ENCODE measurements around the gene IL4R. TPM values are rescaled to one million over a fixed set of nuclear protein-coding genes. Genes with fewer than 3 reads are reported as not detected.

The IL4R gene
- total and polyA plus RNA-seq, 2 of the 13 experiments (the other 11 are each of a cell fraction or from before 2014, with no cell fraction given) = 15.9 to 49.6 TPM

- TF ChIP-seq ZNF770 (CRISPR knock-in tag; IDR thresholded peaks at IDR 0.05) (no peak), KDM6A (CRISPR knock-in tag; IDR thresholded peaks at IDR 0.05; ENCODE audit: low read depth) (no peak), ZNF567 (CRISPR knock-in tag; IDR thresholded peaks at IDR 0.05; ENCODE audit: borderline replicate concordance) (no peak), ATF1 (CRISPR knock-in tag; IDR thresholded peaks at IDR 0.05) (no peak), ZNF780A (CRISPR knock-in tag; IDR thresholded peaks at IDR 0.05) (no peak), BRCA1 (CRISPR knock-in tag; IDR thresholded peaks at IDR 0.05) (no peak), ZNF18 (CRISPR knock-in tag; IDR thresholded peaks at IDR 0.05; ENCODE audit: insufficient replicate concordance) (no peak), ZSCAN9 (CRISPR knock-in tag; IDR thresholded peaks at IDR 0.05; ENCODE audit: borderline replicate concordance) (no peak), FOSL1 (CRISPR knock-in tag; IDR thresholded peaks at IDR 0.05; ENCODE audit: borderline replicate concordance) (no peak), NCOA5 (CRISPR knock-in tag; IDR thresholded peaks at IDR 0.05) (no peak), MXD4 (CRISPR knock-in tag; IDR thresholded peaks at IDR 0.05) (peak; percentile 57; the same call in 1 of the 2 replicates), YY1 (IDR thresholded peaks at IDR 0.05; ENCODE audit: insufficient read depth, insufficient replicate concordance, low read depth, low read length) (no peak), ZNF562 (CRISPR knock-in tag; IDR thresholded peaks at IDR 0.05; ENCODE audit: borderline replicate concordance) (no peak), HMG20B (CRISPR knock-in tag; conservative IDR thresholded peaks at IDR 0.05) (peak; percentile 53; the same call in 1 of the 2 replicates), HNRNPH1 (optimal IDR thresholded peaks at IDR 0.05; ENCODE audit: low read depth, low read length) (peak; percentile 15), STAG1 (CRISPR knock-in tag; IDR thresholded peaks at IDR 0.05) (0 out of 2 replicates have a peak, but pooled peaks have one; percentile 2), BRD4 (CRISPR knock-in tag; IDR thresholded peaks at IDR 0.05) (no peak), KLF11 (CRISPR knock-in tag; IDR thresholded peaks at IDR 0.05) (no peak), ZC3H13 (CRISPR knock-in tag; IDR thresholded peaks at IDR 0.05) (no peak), IKZF5 (CRISPR knock-in tag; IDR thresholded peaks at IDR 0.05) (no peak), PLRG1 (conservative IDR thresholded peaks at IDR 0.05) (no peak), ZNF124 (CRISPR knock-in tag; IDR thresholded peaks at IDR 0.05) (no peak), ARNT2 (CRISPR knock-in tag; IDR thresholded peaks at IDR 0.05; ENCODE audit: low read depth) (no peak), RFX1 (IDR thresholded peaks at IDR 0.05) (no peak), HMGA1 (CRISPR knock-in tag; conservative IDR thresholded peaks at IDR 0.05) (no peak), ZNF737 (CRISPR knock-in tag; IDR thresholded peaks at IDR 0.05; ENCODE audit: borderline replicate concordance) (no peak), PRMT3 (CRISPR knock-in tag; IDR thresholded peaks at IDR 0.05; ENCODE audit: borderline replicate concordance, low read depth) (no peak), ZNF790 (CRISPR knock-in tag; IDR thresholded peaks at IDR 0.05; ENCODE audit: borderline replicate concordance) (no peak)
These were observed 13.2 kb downstream of the IL4R start (continued) for GRCh38 chr16:27326738-27327585.

Data from HepG2 (cell line).